Mesenchymal stem cell (in vitro differentiated cells and primary cell): Measurements from ENCODE around the gene DGCR2.
"Not testable (repeated sequence)": the region's sequence is repeated elsewhere in the genome, so short reads cannot be mapped to it uniquely, and the experiment has no call there.

Source experiments
- DNase-seq: peaks from one replicate; pipeline ENCODE4 v3.0.0-alpha.2; 2013
- H2AFZ ChIP-seq: one replicate; pipeline ENCODE4 v1.6.1; 2013; ENCODE audit warnings: low read depth, mild to moderate bottlenecking, control low read depth, inconsistent platforms, low read length, moderate library complexity
- H2AK5ac ChIP-seq: 2 replicates; pipeline ENCODE4 v1.6.1; 2013; ENCODE audit warnings: low read length, moderate library complexity, mild to moderate bottlenecking, inconsistent platforms; ENCODE audit not compliant: severe bottlenecking
- H2BK120ac ChIP-seq: one replicate; pipeline ENCODE4 v1.6.1; 2013; ENCODE audit warnings: low read depth, mild to moderate bottlenecking, inconsistent platforms, low read length, moderate library complexity
- H2BK12ac ChIP-seq, 2 experiments: one replicate each; pipeline ENCODE4 v1.6.1; 2013; ENCODE audit warnings: inconsistent platforms in 2 of 2, low read length in 2 of 2, mild to moderate bottlenecking in 2 of 2, moderate library complexity in 2 of 2, control low read depth in 1 of 2
- H2BK15ac ChIP-seq: one replicate; pipeline ENCODE4 v1.6.1; 2013; ENCODE audit warnings: mild to moderate bottlenecking, low read depth, inconsistent platforms; ENCODE audit not compliant: poor library complexity, severe bottlenecking
- H2BK5ac ChIP-seq: 2 replicates; pipeline ENCODE4 v1.6.1; 2013; ENCODE audit warnings: low read depth, mild to moderate bottlenecking, low read length, control low read depth, inconsistent platforms; ENCODE audit not compliant: poor library complexity, severe bottlenecking
- H3K14ac ChIP-seq, 2 experiments: one replicate each; pipeline ENCODE4 v1.6.1; 2013; ENCODE audit warnings: inconsistent platforms in 2 of 2, low read length in 2 of 2, control low read depth in 1 of 2, mild to moderate bottlenecking in 1 of 2, moderate library complexity in 1 of 2
- H3K18ac ChIP-seq, 2 experiments: one replicate each; pipeline ENCODE4 v1.6.1; 2013; ENCODE audit warnings: inconsistent platforms in 2 of 2, low read length in 2 of 2, control low read depth in 1 of 2, low read depth in 1 of 2, mild to moderate bottlenecking in 1 of 2
- H3K23ac ChIP-seq, 2 experiments: one replicate each; pipeline ENCODE4 v1.6.1; 2013; ENCODE audit warnings: inconsistent platforms in 2 of 2, low read length in 2 of 2, mild to moderate bottlenecking in 2 of 2, moderate library complexity in 2 of 2, control low read depth in 1 of 2
- H3K27ac ChIP-seq: 2 replicates; pipeline ENCODE4 v1.5.1; 2013; ENCODE audit warnings: mild to moderate bottlenecking, moderate library complexity, low read length, control low read depth, inconsistent platforms; ENCODE audit not compliant: poor library complexity, severe bottlenecking
- H3K27me3 ChIP-seq, 2 experiments: 2 replicates each; pipeline versions ENCODE4 v1.6.1 to v1.7.0; 2013; ENCODE audit warnings: low read length in 2 of 2, mild to moderate bottlenecking in 2 of 2, moderate library complexity in 2 of 2, control low read depth in 1 of 2, inconsistent platforms in 1 of 2; ENCODE audit not compliant: control insufficient read depth in 1 of 2, insufficient read depth in 1 of 2
- H3K36me3 ChIP-seq, 2 experiments: 2 replicates each; pipeline versions ENCODE4 v1.6.1 to v1.7.0; 2013; ENCODE audit warnings: low read length in 2 of 2, control low read depth in 1 of 2, inconsistent platforms in 1 of 2, low read depth in 1 of 2, mild to moderate bottlenecking in 1 of 2; ENCODE audit not compliant: insufficient read depth in 2 of 2, control insufficient read depth in 1 of 2
- H3K4ac ChIP-seq, 2 experiments: one replicate each; pipeline ENCODE4 v1.6.1; 2013; ENCODE audit warnings: inconsistent platforms in 2 of 2, low read length in 2 of 2, mild to moderate bottlenecking in 2 of 2, moderate library complexity in 2 of 2, control low read depth in 1 of 2, low read depth in 1 of 2
- H3K4me1 ChIP-seq: 2 replicates; pipeline ENCODE4 v1.6.1; 2013; ENCODE audit warnings: low read depth, low read length, control low read depth; ENCODE audit not compliant: control insufficient read depth, insufficient read depth
- H3K4me2 ChIP-seq: 2 replicates; pipeline ENCODE4 v1.6.1; 2013; ENCODE audit warnings: low read length, mild to moderate bottlenecking, inconsistent platforms; ENCODE audit not compliant: poor library complexity, severe bottlenecking
- H3K4me3 ChIP-seq, 2 experiments: 2 replicates each; pipeline versions ENCODE4 v1.5.1 to v1.7.0; 2013; ENCODE audit warnings: low read length in 2 of 2, mild to moderate bottlenecking in 2 of 2, control low read depth in 1 of 2, low read depth in 1 of 2; ENCODE audit not compliant: insufficient read depth in 1 of 2
- H3K79me1 ChIP-seq: replicated peaks from 2 replicates; pipeline ENCODE4 v1.6.1; 2013; ENCODE audit warnings: mild to moderate bottlenecking, control low read depth, low read length, inconsistent platforms; ENCODE audit not compliant: poor library complexity, severe bottlenecking
- H3K9ac ChIP-seq: 2 replicates; pipeline ENCODE4 v1.7.0; 2013; ENCODE audit warnings: mild to moderate bottlenecking, low read length, moderate library complexity
- H3K9me3 ChIP-seq: 2 replicates; pipeline ENCODE4 v1.7.0; 2013; ENCODE audit warnings: mild to moderate bottlenecking, low read length; ENCODE audit not compliant: control insufficient read depth
- H4K8ac ChIP-seq: one replicate; pipeline ENCODE4 v1.6.1; 2013; ENCODE audit warnings: inconsistent platforms, mild to moderate bottlenecking, low read length, moderate library complexity
- H4K91ac ChIP-seq: one replicate; pipeline ENCODE4 v1.6.1; 2013; ENCODE audit warnings: mild to moderate bottlenecking, low read length, inconsistent platforms
- WGBS: methylation state at CpG from one replicate; pipeline ENCODE4 v1.1.7; 2013; ENCODE audit warnings: mixed read lengths; 5-methylcytosine and 5-hydroxymethylcytosine counted together

DGCR2 gene

DNA sequence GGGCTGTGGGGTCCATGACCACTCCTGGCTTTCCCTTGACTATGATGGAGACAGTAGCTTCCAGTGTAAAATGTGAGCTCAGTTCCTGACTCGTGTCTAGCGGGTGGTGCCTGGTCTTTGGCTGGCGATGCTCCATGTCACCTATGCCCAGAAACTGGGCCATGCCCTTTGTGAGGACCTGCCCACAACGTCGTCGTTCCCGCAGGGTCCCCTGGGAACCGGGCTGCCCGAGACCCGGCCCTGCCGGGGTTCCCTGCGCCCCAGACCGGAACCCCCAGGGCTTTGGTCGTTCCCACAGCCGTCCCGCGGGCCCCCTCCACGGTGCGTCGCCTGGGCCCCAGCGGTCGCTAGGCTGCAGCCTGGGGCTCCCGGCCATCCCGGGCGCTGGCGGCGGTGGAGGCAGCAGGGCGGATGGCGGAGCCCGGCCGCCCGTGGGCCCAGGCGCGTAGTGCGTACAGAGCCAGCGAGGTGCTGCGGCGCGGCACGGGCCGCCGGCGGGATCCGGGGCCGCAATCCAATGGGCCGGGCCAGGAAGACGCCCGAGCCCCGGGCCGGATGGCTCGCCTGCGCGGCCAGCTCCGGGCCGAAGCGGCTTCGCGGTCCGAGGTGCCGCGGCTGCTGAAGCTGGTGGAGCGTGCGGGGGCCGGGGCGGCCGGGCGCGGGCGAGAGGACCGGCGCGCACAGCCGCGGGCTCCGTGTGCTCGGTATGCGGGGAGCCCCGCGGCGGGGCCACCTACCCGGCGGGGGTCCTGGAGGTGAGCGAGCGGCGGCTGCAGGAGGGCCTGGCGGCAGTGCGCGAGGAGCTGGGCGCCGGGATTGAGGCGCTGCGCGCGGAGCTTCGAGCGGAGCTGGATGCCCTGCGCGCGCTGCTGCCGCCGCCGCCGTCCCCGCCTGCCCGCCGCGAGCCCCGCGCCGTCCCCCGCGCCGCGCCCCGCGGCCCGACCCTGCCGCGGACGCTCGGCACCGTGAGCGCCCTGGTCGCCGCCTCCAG, 92.8 kb downstream of the DGCR2 start:
- H3K4me1 ChIP-seq, H3K79me1 ChIP-seq, H2AFZ ChIP-seq, H2BK5ac ChIP-seq, H3K4me2 ChIP-seq, H3K14ac ChIP-seq, H2AK5ac ChIP-seq, H2BK15ac ChIP-seq, H4K91ac ChIP-seq, H2BK120ac ChIP-seq, DNase-seq, H3K9ac ChIP-seq, H3K18ac ChIP-seq, H3K4ac ChIP-seq, H3K27ac ChIP-seq, H3K23ac ChIP-seq, H4K8ac ChIP-seq, H3K36me3 ChIP-seq, H3K9me3 ChIP-seq, H3K4me3 ChIP-seq, H2BK12ac ChIP-seq: not testable (repeated sequence)
- 24% methylated on average over 32 of the region's 125 CpGs for WGBS
- peaks cover 15 to 25% of the 10 kb centered on the region in 2 experiments for H3K27me3 ChIP-seq

- not testable (repeated sequence) for DNase-seq, H3K4me1 ChIP-seq, H2BK15ac ChIP-seq, H2BK5ac ChIP-seq, H3K14ac ChIP-seq, H4K91ac ChIP-seq, H3K27ac ChIP-seq, H3K79me1 ChIP-seq, H3K23ac ChIP-seq, H3K4ac ChIP-seq, H3K9ac ChIP-seq, H2BK12ac ChIP-seq, H3K36me3 ChIP-seq, H3K9me3 ChIP-seq, H3K4me3 ChIP-seq, H2AFZ ChIP-seq, H3K18ac ChIP-seq, H2BK120ac ChIP-seq, H4K8ac ChIP-seq, H3K4me2 ChIP-seq, H2AK5ac ChIP-seq
- peaks cover 15 to 22% of the 10 kb centered on the region in 2 experiments for H3K27me3 ChIP-seq
- WGBS: 75% methylated on average over 4 of the region's 5 CpGs
These were observed 94.2 kb downstream of the DGCR2 start for GRCh38 chr22:19028060-19028455.

GRCh38 chr22:19027371-19028059, 94.7 kb downstream of the DGCR2 start:
- not testable (repeated sequence) for H3K9ac ChIP-seq, H3K9me3 ChIP-seq, H3K4me3 ChIP-seq, H4K91ac ChIP-seq, H3K14ac ChIP-seq, H3K23ac ChIP-seq, H3K79me1 ChIP-seq, H2AK5ac ChIP-seq, H3K4ac ChIP-seq, H2BK120ac ChIP-seq, H2BK15ac ChIP-seq, H3K27ac ChIP-seq, H2BK12ac ChIP-seq, H3K4me1 ChIP-seq, H2AFZ ChIP-seq, H4K8ac ChIP-seq, DNase-seq, H3K18ac ChIP-seq, H3K36me3 ChIP-seq, H2BK5ac ChIP-seq, H3K4me2 ChIP-seq
- peaks cover 15 to 21% of the 10 kb centered on the region in 2 experiments for H3K27me3 ChIP-seq
- 94% methylated on average over 2 of the region's 8 CpGs for WGBS

- H3K27me3 ChIP-seq: peaks cover 15 to 23% of the 10 kb centered on the region in 2 experiments
- H3K9ac ChIP-seq, H3K4me2 ChIP-seq, H3K18ac ChIP-seq, H4K91ac ChIP-seq, H2BK12ac ChIP-seq, H3K4ac ChIP-seq, H2BK5ac ChIP-seq, H4K8ac ChIP-seq, H2AFZ ChIP-seq, H3K79me1 ChIP-seq, H3K36me3 ChIP-seq, H2BK15ac ChIP-seq, H3K14ac ChIP-seq, H2AK5ac ChIP-seq, H3K23ac ChIP-seq, H3K9me3 ChIP-seq, H3K4me1 ChIP-seq, H3K4me3 ChIP-seq, DNase-seq, H3K27ac ChIP-seq, H2BK120ac ChIP-seq: not testable (repeated sequence)
- no CpG with 5 or more reads among the region's 11 CpGs for whole genome bisulfite sequencing
These were observed 96.1 kb downstream of the DGCR2 start for GRCh38 chr22:19026080-19026479.
